ENCODE results near the gene ZAR1L. TPM values are rescaled to one million over a fixed set of nuclear protein-coding genes. Genes with fewer than 3 reads are reported as not detected.
A peak's percentile ranks its signal among the peaks of the same experiment; 100 is the strongest.

The ZAR1L gene
- total RNA-seq, 2 experiments from 2014 or later: not detected

- DNase-seq (no peak), ATAC-seq (no peak)
- no peaks in the 10 kb centered on the region for H3K4me1 Mint-ChIP-seq
- no peak overlapping the region for H3K27ac Mint-ChIP-seq
- H3K9me3 Mint-ChIP-seq (ENCODE audit: low read depth): no peaks in the 10 kb centered on the region
- H3K4me3 Mint-ChIP-seq: no peak overlapping the region
- H3K27me3 Mint-ChIP-seq: peaks cover 15% of the 10 kb centered on the region
- H3K36me3 Mint-ChIP-seq: no peaks in the 10 kb centered on the region
- CTCF ChIA-PET: no interaction called here
Observed at GRCh38 chr13:32285633-32285965, 29.6 kb downstream of the ZAR1L start.

GRCh38 chr13:32284927-32285632 lies 30.1 kb downstream of the ZAR1L start:
- peaks cover 15% of the 10 kb centered on the region for H3K27me3 Mint-ChIP-seq
- DNase-seq (no peak), ATAC-seq (no peak)
- H3K4me1 Mint-ChIP-seq: no peaks in the 10 kb centered on the region
- H3K4me3 Mint-ChIP-seq: no peak overlapping the region
- H3K36me3 Mint-ChIP-seq: no peaks in the 10 kb centered on the region
- no peak overlapping the region for H3K27ac Mint-ChIP-seq
- CTCF ChIA-PET: no interaction called here
- H3K9me3 Mint-ChIP-seq (ENCODE audit: low read depth): no peaks in the 10 kb centered on the region

GRCh38 chr13:32282096-32282711 lies 33.0 kb downstream of the ZAR1L start:
- no peak overlapping the region for H3K4me3 Mint-ChIP-seq
- H3K4me1 Mint-ChIP-seq: peaks cover 2% of the 10 kb centered on the region
- no peaks in the 10 kb centered on the region for H3K9me3 Mint-ChIP-seq (ENCODE audit: low read depth)
- H3K27me3 Mint-ChIP-seq: peaks cover 17% of the 10 kb centered on the region
- DNase-seq (no peak), ATAC-seq (no peak)
- no peak overlapping the region for H3K27ac Mint-ChIP-seq
- CTCF ChIA-PET: no interaction called here
- no peaks in the 10 kb centered on the region for H3K36me3 Mint-ChIP-seq

- Mint-ChIP-seq H3K9me3 (ENCODE audit: low read depth) (no peaks in the 10 kb centered on the region), H3K4me3 (no peak overlapping the region), H3K27ac (no peak overlapping the region), H3K36me3 (no peaks in the 10 kb centered on the region), H3K4me1 (peaks cover 2% of the 10 kb centered on the region), H3K27me3 (peaks cover 17% of the 10 kb centered on the region)
- ATAC-seq: no peak
- no peak for DNase-seq
- CTCF ChIA-PET: no interaction called here
Observed at GRCh38 chr13:32281096-32281495, 34.1 kb downstream of the ZAR1L start.

DNA sequence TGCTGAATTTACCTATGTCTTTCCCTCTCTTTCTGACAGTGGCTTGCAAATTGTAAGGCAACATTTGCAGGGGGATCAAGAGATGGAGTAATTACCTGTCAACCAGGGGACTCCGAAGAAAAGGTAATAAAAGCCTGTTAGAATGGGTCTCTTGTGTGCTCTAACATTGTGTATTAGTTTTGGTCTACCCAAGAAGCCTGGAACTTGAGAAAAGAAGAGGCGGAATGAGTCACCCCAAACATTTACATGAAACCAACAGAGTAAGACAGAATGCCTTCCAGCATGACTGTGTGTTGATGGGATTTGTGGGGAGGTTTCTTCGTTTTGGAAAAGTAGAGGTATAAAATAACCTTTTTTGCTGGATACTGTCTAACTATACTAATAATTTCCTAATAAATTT lies 36.7 kb downstream of the ZAR1L start:
- CTCF ChIA-PET: no interaction called here
- Mint-ChIP-seq H3K27me3 (peaks cover 8% of the 10 kb centered on the region), H3K27ac (no peak overlapping the region), H3K9me3 (ENCODE audit: low read depth) (no peaks in the 10 kb centered on the region), H3K4me1 (peaks cover 2% of the 10 kb centered on the region), H3K4me3 (no peak overlapping the region), H3K36me3 (no peaks in the 10 kb centered on the region)
- ATAC-seq: no peak
- DNase-seq: no peak

GRCh38 chr13:32277839-32278238 lies 37.3 kb downstream of the ZAR1L start:
- Mint-ChIP-seq H3K36me3 (no peaks in the 10 kb centered on the region), H3K4me1 (peaks cover 2% of the 10 kb centered on the region), H3K9me3 (ENCODE audit: low read depth) (no peaks in the 10 kb centered on the region), H3K4me3 (no peak overlapping the region), H3K27me3 (peaks cover 5% of the 10 kb centered on the region), H3K27ac (no peak overlapping the region)
- CTCF ChIA-PET: interaction anchor here (1.2 kb wide), 1 partner anchor 9 kb away, joined by 5 read pairs; no protein-coding TSS in a partner anchor
- DNase-seq: no peak
- ATAC-seq: no peak

- no peak for DNase-seq
- Mint-ChIP-seq H3K27me3 (no peaks in the 10 kb centered on the region), H3K4me1 (peaks cover 5% of the 10 kb centered on the region), H3K9me3 (ENCODE audit: low read depth) (no peaks in the 10 kb centered on the region), H3K27ac (no peak overlapping the region), H3K4me3 (no peak overlapping the region), H3K36me3 (no peaks in the 10 kb centered on the region)
- ATAC-seq: no peak
- CTCF ChIA-PET: no interaction called here
Observed at GRCh38 chr13:32272021-32272683, 43.0 kb downstream of the ZAR1L start.

DNA sequence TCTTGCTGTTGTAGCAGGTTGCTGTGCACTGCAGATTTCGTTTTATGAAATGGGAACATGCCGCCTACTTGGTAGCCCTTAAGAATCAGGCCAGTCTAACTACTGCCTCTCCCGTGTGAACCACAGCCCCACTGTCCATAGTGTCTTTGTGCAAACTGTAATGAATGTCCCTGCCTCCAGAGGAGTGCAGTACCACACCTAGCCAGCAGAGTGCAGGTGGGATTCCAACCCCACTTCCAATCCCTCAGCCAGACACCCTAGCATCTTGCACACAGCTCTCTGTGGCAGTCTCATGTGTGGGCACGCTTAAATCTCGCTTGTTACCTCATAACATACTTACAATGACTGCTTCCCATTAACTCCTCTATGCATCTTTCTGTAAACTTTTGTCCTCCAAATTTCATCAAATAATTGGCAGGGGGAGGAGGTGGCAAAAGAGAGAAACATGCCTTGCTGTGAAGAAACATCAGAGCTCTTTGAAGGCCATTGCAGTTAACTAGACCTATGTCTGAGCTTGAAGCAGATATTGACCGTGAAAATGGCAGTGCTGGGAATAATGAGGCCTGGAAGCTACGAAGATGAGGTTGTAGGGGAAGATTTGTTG lies 47.2 kb downstream of the ZAR1L start:
- H3K9me3 Mint-ChIP-seq (ENCODE audit: low read depth): no peaks in the 10 kb centered on the region
- no peak overlapping the region for H3K27ac Mint-ChIP-seq
- H3K36me3 Mint-ChIP-seq: no peaks in the 10 kb centered on the region
- H3K4me3 Mint-ChIP-seq: no peak overlapping the region
- peaks cover 5% of the 10 kb centered on the region for H3K4me1 Mint-ChIP-seq
- CTCF ChIA-PET: interaction anchor here (0.9 to 2.0 kb wide), 11 partner anchors 9 to 540 kb away, joined by 3 to 8 read pairs (median 3); partner anchors contain the start of genes BRCA2 and ZAR1L
- no peaks in the 10 kb centered on the region for H3K27me3 Mint-ChIP-seq
- peak; percentile 96 for ATAC-seq
- DNase-seq: peak; percentile 70

DNA sequence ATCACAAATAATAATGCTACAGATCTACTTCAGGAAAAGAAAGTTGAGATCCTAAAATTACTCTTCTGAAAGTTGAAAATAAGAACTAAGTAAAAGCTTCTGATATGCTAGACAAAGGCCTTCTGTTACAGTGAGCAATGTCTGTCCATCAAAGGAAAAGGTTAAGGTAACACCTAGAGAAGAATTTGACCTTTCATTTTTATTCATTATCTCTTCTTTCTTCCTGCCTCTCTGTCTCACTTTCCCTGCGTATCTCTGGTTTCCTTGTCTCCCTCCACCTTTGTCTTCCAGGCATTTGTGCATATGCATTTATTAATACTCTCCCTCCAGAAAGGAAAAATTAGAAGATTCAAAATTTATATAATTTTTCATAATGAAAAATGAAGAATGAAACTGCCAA lies 49.0 kb downstream of the ZAR1L start:
- CTCF ChIA-PET: interaction anchor here (1.1 kb wide), 1 partner anchor 40 kb away, joined by 3 read pairs; no protein-coding TSS in a partner anchor
- H3K27me3 Mint-ChIP-seq: no peaks in the 10 kb centered on the region
- no peaks in the 10 kb centered on the region for H3K36me3 Mint-ChIP-seq
- no peak overlapping the region for H3K4me3 Mint-ChIP-seq
- H3K9me3 Mint-ChIP-seq (ENCODE audit: low read depth): no peaks in the 10 kb centered on the region
- H3K27ac Mint-ChIP-seq: no peak overlapping the region
- ATAC-seq (no peak), DNase-seq (no peak)
- H3K4me1 Mint-ChIP-seq: no peaks in the 10 kb centered on the region

GRCh38 chr13:32265726-32266125 lies 49.4 kb downstream of the ZAR1L start:
- ATAC-seq (no peak), DNase-seq (no peak)
- Mint-ChIP-seq H3K4me3 (no peak overlapping the region), H3K27me3 (no peaks in the 10 kb centered on the region), H3K9me3 (ENCODE audit: low read depth) (no peaks in the 10 kb centered on the region), H3K27ac (no peak overlapping the region), H3K4me1 (no peaks in the 10 kb centered on the region), H3K36me3 (no peaks in the 10 kb centered on the region)
- CTCF ChIA-PET: interaction anchor here (1.1 kb wide), 1 partner anchor 41 kb away, joined by 3 read pairs; no protein-coding TSS in a partner anchor

GRCh38 chr13:32264407-32264806 lies 50.8 kb downstream of the ZAR1L start:
- no peaks in the 10 kb centered on the region for H3K36me3 Mint-ChIP-seq
- no peaks in the 10 kb centered on the region for H3K4me1 Mint-ChIP-seq
- ATAC-seq (no peak), DNase-seq (no peak)
- CTCF ChIA-PET: interaction anchor here (1.2 kb wide), 1 partner anchor 25 kb away, joined by 3 read pairs; no protein-coding TSS in a partner anchor
- H3K27me3 Mint-ChIP-seq: peaks cover 3% of the 10 kb centered on the region
- H3K4me3 Mint-ChIP-seq: no peak overlapping the region
- H3K9me3 Mint-ChIP-seq (ENCODE audit: low read depth): no peaks in the 10 kb centered on the region
- H3K27ac Mint-ChIP-seq: no peak overlapping the region

DNA sequence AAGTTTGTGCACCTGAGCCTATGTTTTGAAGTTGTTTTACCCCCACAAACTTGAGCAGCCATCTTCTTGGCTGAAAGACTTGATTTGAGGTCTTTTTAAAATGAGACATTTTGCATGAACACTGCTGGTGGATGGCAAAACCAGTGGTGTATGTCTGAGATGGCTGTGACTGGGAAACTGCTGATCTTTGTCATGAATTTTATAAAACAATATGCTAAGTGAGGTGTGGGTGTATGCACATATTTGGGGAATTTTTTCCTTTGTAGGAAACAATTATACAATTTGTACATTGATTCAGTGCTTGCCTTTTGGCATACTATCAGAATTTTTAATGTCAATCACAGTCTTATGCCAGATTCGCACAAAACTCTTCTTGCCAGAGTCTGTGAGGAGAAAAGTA lies 52.5 kb downstream of the ZAR1L start:
- CTCF ChIA-PET: interaction anchor here (0.5 kb wide), 1 partner anchor 129 kb away, joined by 3 read pairs; no protein-coding TSS in a partner anchor
- DNase-seq (no peak), ATAC-seq (no peak)
- Mint-ChIP-seq H3K4me3 (no peak overlapping the region), H3K9me3 (ENCODE audit: low read depth) (no peaks in the 10 kb centered on the region), H3K4me1 (no peaks in the 10 kb centered on the region), H3K36me3 (no peaks in the 10 kb centered on the region), H3K27ac (no peak overlapping the region), H3K27me3 (peaks cover 13% of the 10 kb centered on the region)

GRCh38 chr13:32262165-32262564 lies 53.0 kb downstream of the ZAR1L start:
- DNase-seq (no peak), ATAC-seq (no peak)
- CTCF ChIA-PET: interaction anchor here (0.5 kb wide), 1 partner anchor 128 kb away, joined by 3 read pairs; no protein-coding TSS in a partner anchor
- Mint-ChIP-seq H3K27ac (no peak overlapping the region), H3K4me1 (no peaks in the 10 kb centered on the region), H3K9me3 (ENCODE audit: low read depth) (no peaks in the 10 kb centered on the region), H3K4me3 (no peak overlapping the region), H3K27me3 (peaks cover 18% of the 10 kb centered on the region), H3K36me3 (no peaks in the 10 kb centered on the region)

Data from activated CD8-positive, alpha-beta memory T cell treated with anti-CD3 and anti-CD28 coated beads, Interleukin-2, amount 10 ng/mL, durations not matched to agents 7 days and 5 days (primary cell).